Fibroblast of lung (primary cell): Measurements from ENCODE around the gene ASTN2. TPM values are rescaled to one million over a fixed set of nuclear protein-coding genes. Genes with fewer than 3 reads are reported as not detected.
A peak's percentile ranks its signal among the peaks of the same experiment; 100 is the strongest.

Experiments
- DNase-seq, 2 donors: peaks; one replicate each; pipeline versions ENCODE4 v3.0.0 to v3.0.0-alpha.2; 2010; ENCODE audit warnings: low read depth in 2 of 2
- H2AFZ ChIP-seq: 2 replicates; pipeline ENCODE4 v1.5.1; 2012; ENCODE audit warnings: low read length, control low read depth, inconsistent platforms
- H3K27ac ChIP-seq: 2 replicates; pipeline ENCODE4 v1.5.1; 2011; ENCODE audit warnings: low read length, control low read depth; ENCODE audit not compliant: insufficient read depth
- H3K27me3 ChIP-seq: 2 replicates; pipeline ENCODE4 v1.5.1; 2011; ENCODE audit warnings: mild to moderate bottlenecking, low read length; ENCODE audit not compliant: control insufficient read depth, insufficient read depth
- H3K36me3 ChIP-seq: 2 replicates; pipeline ENCODE4 v1.5.1; 2011; ENCODE audit warnings: low read length; ENCODE audit not compliant: control insufficient read depth, insufficient read depth
- H3K4me1 ChIP-seq: 2 replicates; pipeline ENCODE4 v1.5.1; 2011; ENCODE audit warnings: low read length; ENCODE audit not compliant: control insufficient read depth, insufficient read depth; ENCODE audit errors: extremely low read depth
- H3K4me2 ChIP-seq: 2 replicates; pipeline ENCODE4 v1.5.1; 2011; ENCODE audit warnings: low read length, control low read depth; ENCODE audit not compliant: insufficient read depth; ENCODE audit errors: extremely low read depth
- H3K4me3 ChIP-seq, 4 experiments: fragments of 200-600 bp in 1 of 4; sonication (generic) in 1 of 4; replicated peaks in 1 of 4; 2 replicates each; pipeline ENCODE4 v1.5.1; 2011 to 2016; ENCODE audit warnings: low read length in 4 of 4, low read depth in 3 of 4, mild to moderate bottlenecking in 3 of 4, control low read depth in 2 of 4, inconsistent platforms in 1 of 4, mixed read lengths in 1 of 4; ENCODE audit not compliant: insufficient read depth in 1 of 4; ENCODE audit errors: control extremely low read depth in 1 of 4
- H3K79me2 ChIP-seq: 2 replicates; pipeline ENCODE4 v1.5.1; 2012; ENCODE audit warnings: mild to moderate bottlenecking, low read length, inconsistent platforms; ENCODE audit not compliant: control insufficient read depth, insufficient read depth
- H3K9ac ChIP-seq: 2 replicates; pipeline ENCODE4 v1.5.1; 2011; ENCODE audit warnings: mild to moderate bottlenecking, low read length, control low read depth; ENCODE audit not compliant: insufficient read depth
- H3K9me3 ChIP-seq: 2 replicates; pipeline ENCODE4 v1.5.1; 2012; ENCODE audit warnings: low read depth, low read length; ENCODE audit not compliant: control insufficient read depth, insufficient read depth
- H4K20me1 ChIP-seq: 2 replicates; pipeline ENCODE4 v1.5.1; 2011; ENCODE audit warnings: low read length; ENCODE audit not compliant: control insufficient read depth, insufficient read depth; ENCODE audit errors: extremely low read depth
- CTCF ChIP-seq, 2 donors: IDR thresholded peaks in 1 of 2; conservative IDR thresholded peaks in 1 of 2; 1 replicate in 1 of 2; 2 replicates in 1 of 2; pipeline ENCODE4 v1.5.1; 2011 to 2012; ENCODE audit warnings: low read length in 2 of 2, control low read depth in 1 of 2, inconsistent platforms in 1 of 2, low read depth in 1 of 2, mild to moderate bottlenecking in 1 of 2
- EZH2 ChIP-seq: IDR thresholded peaks from 2 replicates; pipeline ENCODE4 v1.5.1; 2012; ENCODE audit warnings: low read length, control low read depth, mild to moderate bottlenecking; ENCODE audit errors: missing control alignments
- polyA plus RNA-seq, 2 donors: library from polyadenylated mRNA; depleted of rRNA in 1 of 2; stranded (reverse) in 1 of 2; unstranded in 1 of 2; fragments of >200 nt; gene quantifications; 2 replicates each; pipeline ENCODE4 v1.2.1, GENCODE V29; 2011 to 2012; ENCODE audit warnings: missing spikeins in 1 of 2
- total RNA-seq: library from RNA; depleted of rRNA; stranded (reverse); fragments of >200 nt; gene quantifications from 2 replicates; pipeline ENCODE4 v1.2.1, GENCODE V29; 2014

ASTN2 gene
- total and polyA plus RNA-seq, 2 donors (not counting 1 experiment from before 2014, with no cell fraction given), result 2.2 to 19.2 TPM

GRCh38 chr9:116718111-116718510 is 696.7 kb downstream of the ASTN2 start:
- Histone ChIP-seq H2AFZ (no peak overlapping the region), H3K9ac (no peak overlapping the region), H3K36me3 (no peaks in the 10 kb centered on the region), H3K4me3 (no peak overlapping the region), H3K27me3 (no peaks in the 10 kb centered on the region), H3K4me2 (no peak overlapping the region), H4K20me1 (no peaks in the 10 kb centered on the region), H3K79me2 (no peaks in the 10 kb centered on the region), H3K9me3 (no peaks in the 10 kb centered on the region), H3K4me1 (peaks cover 2% of the 10 kb centered on the region), H3K27ac (no peak overlapping the region)
- DNase-seq, result no peak
- TF ChIP-seq EZH2 (no peak), CTCF (conservative IDR thresholded peaks at IDR 0.05 in 1 of 2, IDR thresholded peaks at IDR 0.05 in 1 of 2; ENCODE audit: low read depth in 1 of 2, low read length in 2 of 2) (no peak)

- Histone ChIP-seq H3K36me3 (no peaks in the 10 kb centered on the region), H3K4me2 (no peak overlapping the region)
- DNase-seq, result no peak
Observed at GRCh38 chr9:116717150-116717549, 697.7 kb downstream of the ASTN2 start.

DNA sequence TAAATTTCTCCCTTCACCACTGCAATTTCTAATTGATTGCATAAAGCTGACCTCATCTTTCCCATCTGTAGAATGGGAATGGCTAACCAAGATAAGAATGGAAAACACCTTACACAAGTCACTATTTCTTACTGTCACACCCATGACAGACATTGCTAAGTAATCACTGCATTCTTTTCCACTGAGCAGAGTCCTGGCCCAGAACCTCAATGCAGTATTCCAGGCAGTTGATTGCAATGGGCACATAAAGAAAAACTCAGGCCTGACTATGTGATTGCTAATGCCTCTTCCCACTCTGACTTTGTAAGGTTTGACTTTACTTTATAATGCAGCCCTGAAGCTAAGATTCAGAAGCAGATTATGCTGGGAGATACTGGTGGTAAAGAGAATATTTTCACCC is 698.4 kb downstream of the ASTN2 start:
- no peak for TF ChIP-seq CTCF (conservative IDR thresholded peaks at IDR 0.05 in 1 of 2, IDR thresholded peaks at IDR 0.05 in 1 of 2; ENCODE audit: low read depth in 1 of 2, low read length in 2 of 2)
- no peak for TF ChIP-seq EZH2
- Histone ChIP-seq H4K20me1 (no peaks in the 10 kb centered on the region), H2AFZ (no peak overlapping the region), H3K9ac (no peak overlapping the region), H3K9me3 (no peaks in the 10 kb centered on the region), H3K27me3 (no peaks in the 10 kb centered on the region), H3K4me2 (no peak overlapping the region), H3K27ac (no peak overlapping the region), H3K4me3 (no peak overlapping the region), H3K36me3 (no peaks in the 10 kb centered on the region), H3K4me1 (peaks cover 2% of the 10 kb centered on the region), H3K79me2 (no peaks in the 10 kb centered on the region)
- peak in 1 of 2 donors; percentile 7 for DNase-seq

More at GRCh38 chr9:116717150-116717549, 697.7 kb downstream of the ASTN2 start:
- no peak overlapping the region for H3K4me3 ChIP-seq
- H3K9me3 ChIP-seq, result no peaks in the 10 kb centered on the region
- H3K9ac ChIP-seq, result no peak overlapping the region
- TF ChIP-seq CTCF (conservative IDR thresholded peaks at IDR 0.05 in 1 of 2, IDR thresholded peaks at IDR 0.05 in 1 of 2; ENCODE audit: low read depth in 1 of 2, low read length in 2 of 2), result no peak
- TF ChIP-seq EZH2, result no peak
- H3K27ac ChIP-seq, result no peak overlapping the region
- no peak overlapping the region for H2AFZ ChIP-seq
- H3K4me1 ChIP-seq, result peaks cover 2% of the 10 kb centered on the region
- no peaks in the 10 kb centered on the region for H4K20me1 ChIP-seq
- no peaks in the 10 kb centered on the region for H3K79me2 ChIP-seq
- H3K27me3 ChIP-seq, result no peaks in the 10 kb centered on the region
